Measurements from ENCODE around the gene TFF3. TPM values are rescaled to one million over a fixed set of nuclear protein-coding genes. Genes with fewer than 3 reads are reported as not detected.

Gene TFF3
- total and polyA plus RNA-seq, 2 of the 13 experiments (the other 11 are each of a cell fraction or from before 2014, with no cell fraction given), result 14.2 to 26.9 TPM

DNA sequence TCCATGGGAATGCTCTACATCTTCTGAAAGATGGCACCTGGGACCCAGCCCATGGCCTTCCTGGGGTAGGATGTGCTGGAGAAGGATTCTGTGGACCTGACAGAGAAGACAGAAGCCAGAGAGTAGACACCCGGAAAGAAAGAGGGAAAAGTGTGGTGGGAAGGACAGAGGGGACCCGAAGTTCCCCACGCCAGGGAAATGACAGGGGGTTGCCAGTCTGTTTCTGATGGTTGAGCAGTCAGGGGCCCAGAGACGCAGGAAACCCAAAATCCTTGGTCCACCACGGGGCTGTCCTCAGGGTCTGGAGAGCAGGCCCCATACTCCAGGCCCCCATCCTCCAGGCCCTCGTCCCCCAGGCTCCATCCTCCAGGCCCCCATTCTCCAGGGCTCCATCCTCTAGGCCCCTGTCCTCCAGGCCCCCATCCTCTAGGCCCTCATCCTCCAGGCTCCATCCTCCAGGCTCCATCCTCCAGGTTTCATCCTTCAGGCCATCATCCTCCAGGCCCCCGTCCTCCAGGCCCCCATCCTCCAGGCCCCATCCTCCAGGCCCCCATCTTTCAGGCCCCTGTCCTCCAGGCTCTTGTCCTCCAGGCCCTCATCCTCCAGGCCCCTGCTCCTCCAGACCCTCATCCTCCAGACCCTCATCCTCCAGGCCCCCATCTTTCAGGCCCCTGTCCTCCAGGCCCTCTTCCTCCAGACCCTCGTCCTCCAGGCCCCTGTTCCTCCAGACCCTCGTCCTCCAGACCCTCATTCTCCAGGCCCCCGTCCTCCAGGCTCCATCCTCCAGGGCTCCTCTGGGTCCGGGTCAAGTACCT is 36.6 kb upstream of the TFF3 start (continued):
- TF ChIP-seq ZNF3 (CRISPR knock-in tag; IDR thresholded peaks at IDR 0.05) (no peak), IKZF4 (CRISPR knock-in tag; IDR thresholded peaks at IDR 0.05; ENCODE audit: borderline replicate concordance, low read depth, not compliant biosample characterization) (no peak), ZNF619 (CRISPR knock-in tag; IDR thresholded peaks at IDR 0.05) (no peak), ZNF841 (CRISPR knock-in tag; IDR thresholded peaks at IDR 0.05; ENCODE audit: borderline replicate concordance) (no peak), ZSCAN20 (CRISPR knock-in tag; IDR thresholded peaks at IDR 0.05; ENCODE audit: borderline replicate concordance) (no peak), HHEX (CRISPR knock-in tag; IDR thresholded peaks at IDR 0.05) (no peak)
- TF ChIP-seq, protein P1, sequence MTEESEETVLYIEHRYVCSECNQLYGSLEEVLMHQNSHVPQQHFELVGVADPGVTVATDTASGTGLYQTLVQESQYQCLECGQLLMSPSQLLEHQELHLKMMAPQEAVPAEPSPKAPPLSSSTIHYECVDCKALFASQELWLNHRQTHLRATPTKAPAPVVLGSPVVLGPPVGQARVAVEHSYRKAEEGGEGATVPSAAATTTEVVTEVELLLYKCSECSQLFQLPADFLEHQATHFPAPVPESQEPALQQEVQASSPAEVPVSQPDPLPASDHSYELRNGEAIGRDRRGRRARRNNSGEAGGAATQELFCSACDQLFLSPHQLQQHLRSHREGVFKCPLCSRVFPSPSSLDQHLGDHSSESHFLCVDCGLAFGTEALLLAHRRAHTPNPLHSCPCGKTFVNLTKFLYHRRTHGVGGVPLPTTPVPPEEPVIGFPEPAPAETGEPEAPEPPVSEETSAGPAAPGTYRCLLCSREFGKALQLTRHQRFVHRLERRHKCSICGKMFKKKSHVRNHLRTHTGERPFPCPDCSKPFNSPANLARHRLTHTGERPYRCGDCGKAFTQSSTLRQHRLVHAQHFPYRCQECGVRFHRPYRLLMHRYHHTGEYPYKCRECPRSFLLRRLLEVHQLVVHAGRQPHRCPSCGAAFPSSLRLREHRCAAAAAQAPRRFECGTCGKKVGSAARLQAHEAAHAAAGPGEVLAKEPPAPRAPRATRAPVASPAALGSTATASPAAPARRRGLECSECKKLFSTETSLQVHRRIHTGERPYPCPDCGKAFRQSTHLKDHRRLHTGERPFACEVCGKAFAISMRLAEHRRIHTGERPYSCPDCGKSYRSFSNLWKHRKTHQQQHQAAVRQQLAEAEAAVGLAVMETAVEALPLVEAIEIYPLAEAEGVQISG (CRISPR knock-in tag; IDR thresholded peaks at IDR 0.05), result no peak

DNA sequence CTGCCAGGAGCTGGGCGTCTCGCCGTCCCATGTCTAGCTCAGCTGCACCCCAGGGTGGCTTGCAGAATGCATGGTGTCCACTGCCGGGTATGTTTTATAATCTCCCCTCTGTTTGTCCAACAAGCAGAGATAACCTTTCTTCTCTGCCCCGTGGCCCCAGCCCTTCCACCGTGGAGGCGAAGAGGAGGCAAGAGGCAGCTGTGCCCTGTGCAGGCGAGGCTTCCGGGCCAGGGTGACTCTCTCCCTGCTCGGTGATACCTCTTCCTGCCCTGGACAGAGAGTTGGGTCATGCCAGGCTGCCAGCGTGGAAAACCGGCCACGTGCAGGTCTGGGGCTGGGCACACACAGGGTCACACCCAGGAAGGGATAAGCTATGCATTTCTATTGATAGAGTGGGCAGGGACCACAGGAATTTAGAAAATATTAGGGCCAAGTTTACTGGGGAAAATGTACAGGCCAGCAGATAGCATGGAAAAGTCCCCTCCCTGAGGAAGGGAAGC is 35.8 kb upstream of the TFF3 start, which contains the start of gene TFF2:
TSS of gene TFF2 (minus strand) at position 68 of the 500 bp plus-strand sequence. CDS start at position 31, 37 bp downstream.
- H3K9me3 ChIP-seq (ENCODE audit: low read length), result no peaks in the 10 kb centered on the region
- POLR2A ChIA-PET, result no interaction called here
- peaks cover 16% of the 10 kb centered on the region for H3K4me1 ChIP-seq (ENCODE audit: insufficient read depth, low read length)
- peak within 1 kb of the TSS; percentile 21; the same call in 1 of the 2 replicates for H3K4me2 ChIP-seq (ENCODE audit: low read depth, low read length)
- 0 out of 2 replicates have a peak, but pooled peaks have one; percentile 53 for TF ChIP-seq HNRNPL (IDR thresholded peaks at IDR 0.05; ENCODE audit: low read depth, low read length)
- no peak for TF ChIP-seq ZNF10 (CRISPR knock-in tag; IDR thresholded peaks at IDR 0.05; ENCODE audit: borderline replicate concordance, low read depth)
- in situ Hi-C loops (cut with HindIII; ENCODE audit: extremely low pct_ligation_motif_present, low pct_unique_long_range_greater_than_20kb), result no loop called here
- H3K36me3 ChIP-seq (replicated peaks in 1 of 2; ENCODE audit: control insufficient read depth in 1 of 2, insufficient read depth in 2 of 2, low read length in 2 of 2), result no peaks in the 10 kb centered on the region
- no peak within 1 kb of the TSS for H2AFZ ChIP-seq (ENCODE audit: low read length)
- peaks cover 0 to 16% of the 10 kb centered on the region in 2 experiments; a peak in 2 of 5 replicates for H3K27me3 ChIP-seq (ENCODE audit: control insufficient read depth in 1 of 2, insufficient read depth in 2 of 2, low read length in 2 of 2)
- H3K9ac ChIP-seq (ENCODE audit: insufficient read depth, low read depth, low read length), result no peak within 1 kb of the TSS
- H3K4me3 ChIP-seq (replicated peaks in 1 of 3; ENCODE audit: insufficient read depth in 1 of 3, low read depth in 2 of 3, low read length in 3 of 3), result peak within 1 kb of the TSS in 1 of 3 experiments; percentile 5; a peak in 1 of 6 replicates
- H3K79me2 ChIP-seq (ENCODE audit: insufficient read depth, low read length), result no peaks in the 10 kb centered on the region
- intact Hi-C loops (cut with micrococcal nuclease; ENCODE audit: unreplicated experiment), result no loop called here
- ATAC-seq (peak; percentile 68), DNase-seq (ENCODE audit: low spot score) (no peak), FAIRE-seq (no peak)
- CTCF ChIA-PET (ENCODE audit: low intra/inter-chr PET ratio, low total read pairs), result no interaction called here
- WGBS (ENCODE audit: low lambda C conversion rate), result 0% methylated on average over 12 of the region's 13 CpGs
- no peak within 1 kb of the TSS for H3K27ac ChIP-seq (ENCODE audit: extremely low read length, insufficient read depth, low read length)
- no TSS peak for BruUV-seq (replicated peaks)
- H4K20me1 ChIP-seq (ENCODE audit: insufficient read depth, low read length), result no peaks in the 10 kb centered on the region
